Measurements from ENCODE around the gene RPTOR.

The RPTOR gene

GRCh38 chr17:80701730-80702129, 157.1 kb downstream of the RPTOR start:
- DNase-seq: no peak
- Histone ChIP-seq H3K4me1 (ENCODE audit: control insufficient read depth, insufficient read depth, low read length, poor library complexity, severe bottlenecking) (peaks cover 21% of the 10 kb centered on the region), H3K27me3 (replicated peaks; ENCODE audit: control insufficient read depth, insufficient read depth, low read length, poor library complexity, severe bottlenecking) (no peaks in the 10 kb centered on the region), H3K27ac (ENCODE audit: insufficient read depth, low read length, poor library complexity, severe bottlenecking) (no peak overlapping the region), H3K36me3 (ENCODE audit: control insufficient read depth, insufficient read depth, low read length) (no peaks in the 10 kb centered on the region), H3K4me3 (ENCODE audit: insufficient read depth, low read depth, low read length, poor library complexity, severe bottlenecking) (no peak overlapping the region), H3K9me3 (ENCODE audit: control insufficient read depth, low read length) (no peaks in the 10 kb centered on the region)

- Histone ChIP-seq H3K4me3 (ENCODE audit: insufficient read depth, low read depth, low read length, poor library complexity, severe bottlenecking) (no peak overlapping the region), H3K9me3 (ENCODE audit: control insufficient read depth, low read length) (no peaks in the 10 kb centered on the region), H3K27ac (ENCODE audit: insufficient read depth, low read length, poor library complexity, severe bottlenecking) (peak overlapping the region; percentile 35), H3K36me3 (ENCODE audit: control insufficient read depth, insufficient read depth, low read length) (no peaks in the 10 kb centered on the region), H3K4me1 (ENCODE audit: control insufficient read depth, insufficient read depth, low read length, poor library complexity, severe bottlenecking) (peaks cover 21% of the 10 kb centered on the region), H3K27me3 (replicated peaks; ENCODE audit: control insufficient read depth, insufficient read depth, low read length, poor library complexity, severe bottlenecking) (no peaks in the 10 kb centered on the region)
- DNase-seq: no peak
Observed at GRCh38 chr17:80702315-80703141, 157.9 kb downstream of the RPTOR start.

- Histone ChIP-seq H3K27ac (ENCODE audit: insufficient read depth, low read length, poor library complexity, severe bottlenecking) (peak overlapping the region; percentile 35), H3K4me3 (ENCODE audit: insufficient read depth, low read depth, low read length, poor library complexity, severe bottlenecking) (no peak overlapping the region), H3K9me3 (ENCODE audit: control insufficient read depth, low read length) (no peaks in the 10 kb centered on the region), H3K36me3 (ENCODE audit: control insufficient read depth, insufficient read depth, low read length) (no peaks in the 10 kb centered on the region), H3K27me3 (replicated peaks; ENCODE audit: control insufficient read depth, insufficient read depth, low read length, poor library complexity, severe bottlenecking) (no peaks in the 10 kb centered on the region), H3K4me1 (ENCODE audit: control insufficient read depth, insufficient read depth, low read length, poor library complexity, severe bottlenecking) (peaks cover 24% of the 10 kb centered on the region)
- DNase-seq: no peak
Observed at GRCh38 chr17:80703142-80703478, 158.5 kb downstream of the RPTOR start.

GRCh38 chr17:80704381-80704819, 159.8 kb downstream of the RPTOR start:
- no peaks in the 10 kb centered on the region for H3K36me3 ChIP-seq (ENCODE audit: control insufficient read depth, insufficient read depth, low read length)
- H3K27ac ChIP-seq (ENCODE audit: insufficient read depth, low read length, poor library complexity, severe bottlenecking): no peak overlapping the region
- no peaks in the 10 kb centered on the region for H3K9me3 ChIP-seq (ENCODE audit: control insufficient read depth, low read length)
- no peak for DNase-seq
- no peak overlapping the region for H3K4me3 ChIP-seq (ENCODE audit: insufficient read depth, low read depth, low read length, poor library complexity, severe bottlenecking)
- no peaks in the 10 kb centered on the region for H3K27me3 ChIP-seq (replicated peaks; ENCODE audit: control insufficient read depth, insufficient read depth, low read length, poor library complexity, severe bottlenecking)
- H3K4me1 ChIP-seq (ENCODE audit: control insufficient read depth, insufficient read depth, low read length, poor library complexity, severe bottlenecking): peaks cover 37% of the 10 kb centered on the region

GRCh38 chr17:80704894-80705293, 160.3 kb downstream of the RPTOR start:
- no peaks in the 10 kb centered on the region for H3K27me3 ChIP-seq (replicated peaks; ENCODE audit: control insufficient read depth, insufficient read depth, low read length, poor library complexity, severe bottlenecking)
- H3K9me3 ChIP-seq (ENCODE audit: control insufficient read depth, low read length): no peaks in the 10 kb centered on the region
- no peaks in the 10 kb centered on the region for H3K36me3 ChIP-seq (ENCODE audit: control insufficient read depth, insufficient read depth, low read length)
- H3K4me3 ChIP-seq (ENCODE audit: insufficient read depth, low read depth, low read length, poor library complexity, severe bottlenecking): no peak overlapping the region
- DNase-seq: no peak
- no peak overlapping the region for H3K27ac ChIP-seq (ENCODE audit: insufficient read depth, low read length, poor library complexity, severe bottlenecking)
- H3K4me1 ChIP-seq (ENCODE audit: control insufficient read depth, insufficient read depth, low read length, poor library complexity, severe bottlenecking): peaks cover 38% of the 10 kb centered on the region

- Histone ChIP-seq H3K27me3 (replicated peaks; ENCODE audit: control insufficient read depth, insufficient read depth, low read length, poor library complexity, severe bottlenecking) (no peaks in the 10 kb centered on the region), H3K9me3 (ENCODE audit: control insufficient read depth, low read length) (no peaks in the 10 kb centered on the region), H3K36me3 (ENCODE audit: control insufficient read depth, insufficient read depth, low read length) (no peaks in the 10 kb centered on the region), H3K27ac (ENCODE audit: insufficient read depth, low read length, poor library complexity, severe bottlenecking) (no peak overlapping the region), H3K4me3 (ENCODE audit: insufficient read depth, low read depth, low read length, poor library complexity, severe bottlenecking) (no peak overlapping the region), H3K4me1 (ENCODE audit: control insufficient read depth, insufficient read depth, low read length, poor library complexity, severe bottlenecking) (peaks cover 38% of the 10 kb centered on the region)
- DNase-seq: no peak
Observed at GRCh38 chr17:80705988-80706387, 161.3 kb downstream of the RPTOR start.

GRCh38 chr17:80706463-80706867, 161.8 kb downstream of the RPTOR start:
- Histone ChIP-seq H3K27ac (ENCODE audit: insufficient read depth, low read length, poor library complexity, severe bottlenecking) (no peak overlapping the region), H3K27me3 (replicated peaks; ENCODE audit: control insufficient read depth, insufficient read depth, low read length, poor library complexity, severe bottlenecking) (no peaks in the 10 kb centered on the region), H3K9me3 (ENCODE audit: control insufficient read depth, low read length) (no peaks in the 10 kb centered on the region), H3K4me1 (ENCODE audit: control insufficient read depth, insufficient read depth, low read length, poor library complexity, severe bottlenecking) (peaks cover 38% of the 10 kb centered on the region), H3K4me3 (ENCODE audit: insufficient read depth, low read depth, low read length, poor library complexity, severe bottlenecking) (no peak overlapping the region), H3K36me3 (ENCODE audit: control insufficient read depth, insufficient read depth, low read length) (no peaks in the 10 kb centered on the region)
- no peak for DNase-seq

GRCh38 chr17:80708480-80708879, 163.8 kb downstream of the RPTOR start:
- DNase-seq: no peak
- Histone ChIP-seq H3K36me3 (ENCODE audit: control insufficient read depth, insufficient read depth, low read length) (no peaks in the 10 kb centered on the region), H3K9me3 (ENCODE audit: control insufficient read depth, low read length) (no peaks in the 10 kb centered on the region), H3K27ac (ENCODE audit: insufficient read depth, low read length, poor library complexity, severe bottlenecking) (no peak overlapping the region), H3K4me3 (ENCODE audit: insufficient read depth, low read depth, low read length, poor library complexity, severe bottlenecking) (no peak overlapping the region), H3K27me3 (replicated peaks; ENCODE audit: control insufficient read depth, insufficient read depth, low read length, poor library complexity, severe bottlenecking) (no peaks in the 10 kb centered on the region), H3K4me1 (ENCODE audit: control insufficient read depth, insufficient read depth, low read length, poor library complexity, severe bottlenecking) (peaks cover 31% of the 10 kb centered on the region)

- peaks cover 24% of the 10 kb centered on the region for H3K4me1 ChIP-seq (ENCODE audit: control insufficient read depth, insufficient read depth, low read length, poor library complexity, severe bottlenecking)
- H3K9me3 ChIP-seq (ENCODE audit: control insufficient read depth, low read length): no peaks in the 10 kb centered on the region
- H3K4me3 ChIP-seq (ENCODE audit: insufficient read depth, low read depth, low read length, poor library complexity, severe bottlenecking): no peak overlapping the region
- no peaks in the 10 kb centered on the region for H3K36me3 ChIP-seq (ENCODE audit: control insufficient read depth, insufficient read depth, low read length)
- no peak for DNase-seq
- no peak overlapping the region for H3K27ac ChIP-seq (ENCODE audit: insufficient read depth, low read length, poor library complexity, severe bottlenecking)
- H3K27me3 ChIP-seq (replicated peaks; ENCODE audit: control insufficient read depth, insufficient read depth, low read length, poor library complexity, severe bottlenecking): no peaks in the 10 kb centered on the region
Observed at GRCh38 chr17:80709090-80709695, 164.6 kb downstream of the RPTOR start.

- Histone ChIP-seq H3K27me3 (replicated peaks; ENCODE audit: control insufficient read depth, insufficient read depth, low read length, poor library complexity, severe bottlenecking) (no peaks in the 10 kb centered on the region), H3K9me3 (ENCODE audit: control insufficient read depth, low read length) (no peaks in the 10 kb centered on the region), H3K36me3 (ENCODE audit: control insufficient read depth, insufficient read depth, low read length) (no peaks in the 10 kb centered on the region), H3K27ac (ENCODE audit: insufficient read depth, low read length, poor library complexity, severe bottlenecking) (no peak overlapping the region), H3K4me3 (ENCODE audit: insufficient read depth, low read depth, low read length, poor library complexity, severe bottlenecking) (no peak overlapping the region), H3K4me1 (ENCODE audit: control insufficient read depth, insufficient read depth, low read length, poor library complexity, severe bottlenecking) (peaks cover 20% of the 10 kb centered on the region)
- DNase-seq: no peak
Observed at GRCh38 chr17:80710714-80711302, 166.2 kb downstream of the RPTOR start.

Measured in effector memory CD4-positive, alpha-beta T cell (primary cell).